ENCODE data around the gene NUDCD3.

NUDCD3 gene

DNA sequence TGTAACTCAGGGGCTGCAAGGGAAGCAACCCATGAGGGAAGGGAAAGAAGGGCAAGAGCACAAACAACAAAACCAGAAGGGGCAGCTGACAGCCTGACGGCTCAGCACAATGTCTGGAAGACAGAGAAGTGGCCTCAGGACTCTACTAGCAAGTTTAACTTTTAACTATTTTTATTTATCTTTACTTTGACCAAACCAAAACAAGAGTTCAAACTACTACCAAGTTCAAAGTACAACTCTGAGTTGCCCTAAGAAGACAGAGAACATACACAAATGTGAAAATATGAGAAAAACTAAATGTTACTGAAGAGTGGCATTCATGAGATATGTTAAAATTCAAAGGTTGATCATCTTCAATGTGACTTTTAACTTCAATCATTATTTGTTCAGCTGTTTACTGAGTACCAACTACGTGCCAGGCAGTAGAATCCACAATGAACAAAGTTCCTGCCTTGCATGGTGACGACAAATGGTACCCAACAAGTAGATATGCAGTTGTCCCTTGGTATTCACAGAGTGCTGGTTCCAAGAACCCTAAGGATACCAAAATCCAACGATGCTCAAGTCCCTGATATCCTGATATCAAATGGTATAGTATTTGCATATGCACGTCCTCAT, 19.7 kb downstream of the NUDCD3 start:
- Mint-ChIP-seq H3K27me3 (ENCODE audit: low read depth) (no peaks in the 10 kb centered on the region), H3K4me1 (peaks cover 24% of the 10 kb centered on the region), H3K36me3 (ENCODE audit: low read depth) (peaks cover 63% of the 10 kb centered on the region), H3K4me3 (no peak overlapping the region), H3K27ac (peak overlapping the region; percentile 19 to 63 (median 52)), H3K9me3 (no peaks in the 10 kb centered on the region)
- no peak for TF ChIP-seq CTCF (IDR thresholded peaks at IDR 0.05; ENCODE audit: unreplicated experiment in 3 of 3)

DNA sequence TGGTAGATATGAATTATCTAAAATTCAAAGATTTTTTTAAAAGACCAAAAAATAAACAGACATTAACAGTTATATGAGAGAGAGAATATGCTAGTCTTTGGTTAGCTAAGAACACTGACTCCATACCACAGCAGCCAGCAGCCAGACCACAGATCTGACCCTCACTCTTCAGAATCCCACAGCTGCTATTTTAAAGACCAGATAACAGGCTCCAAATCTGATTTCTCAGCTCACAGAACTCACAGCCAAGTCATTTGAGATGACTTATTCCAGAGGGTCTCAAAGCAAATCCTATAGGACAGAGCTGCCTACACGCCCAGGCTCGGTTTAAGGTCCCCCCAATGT, 20.4 kb downstream of the NUDCD3 start:
- Mint-ChIP-seq H3K27me3 (ENCODE audit: low read depth) (no peaks in the 10 kb centered on the region), H3K4me1 (peaks cover 24% of the 10 kb centered on the region), H3K4me3 (no peak overlapping the region), H3K36me3 (ENCODE audit: low read depth) (peaks cover 63% of the 10 kb centered on the region), H3K27ac (peak overlapping the region; percentile 19 to 63 (median 52)), H3K9me3 (no peaks in the 10 kb centered on the region)
- no peak for TF ChIP-seq CTCF (IDR thresholded peaks at IDR 0.05; ENCODE audit: unreplicated experiment in 3 of 3)

GRCh38 chr7:44469461-44470134, 20.9 kb downstream of the NUDCD3 start:
- Mint-ChIP-seq H3K4me1 (peaks cover 24% of the 10 kb centered on the region), H3K27me3 (ENCODE audit: low read depth) (no peaks in the 10 kb centered on the region), H3K27ac (peak overlapping the region; percentile 19 to 63 (median 52)), H3K36me3 (ENCODE audit: low read depth) (peaks cover 63% of the 10 kb centered on the region), H3K9me3 (no peaks in the 10 kb centered on the region), H3K4me3 (no peak overlapping the region)
- no peak for TF ChIP-seq CTCF (IDR thresholded peaks at IDR 0.05; ENCODE audit: unreplicated experiment in 3 of 3)

DNA sequence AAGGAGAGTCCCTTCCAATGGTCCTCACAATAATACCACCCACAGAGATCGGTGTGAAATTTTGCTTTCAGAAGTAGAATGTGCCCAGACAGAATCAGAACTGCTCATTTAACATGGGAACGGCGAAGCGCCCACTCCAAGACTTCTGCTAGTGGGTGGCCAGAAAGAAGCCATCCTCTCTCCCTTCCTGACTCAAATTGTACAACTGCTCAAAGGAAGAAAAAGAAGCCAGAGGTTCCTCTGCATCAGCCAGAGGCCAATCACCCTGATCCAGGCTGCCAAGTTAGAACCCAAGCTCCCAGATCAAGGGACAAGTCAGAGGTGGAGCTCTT, 23.3 kb downstream of the NUDCD3 start:
- Mint-ChIP-seq H3K27me3 (ENCODE audit: low read depth) (no peaks in the 10 kb centered on the region), H3K36me3 (ENCODE audit: low read depth) (peaks cover 52% of the 10 kb centered on the region), H3K4me3 (no peak overlapping the region), H3K4me1 (peaks cover 19% of the 10 kb centered on the region), H3K9me3 (no peaks in the 10 kb centered on the region), H3K27ac (no peak overlapping the region)
- no peak for TF ChIP-seq CTCF (IDR thresholded peaks at IDR 0.05; ENCODE audit: unreplicated experiment in 3 of 3)

- no peak for TF ChIP-seq CTCF (IDR thresholded peaks at IDR 0.05; ENCODE audit: unreplicated experiment in 3 of 3)
- no peaks in the 10 kb centered on the region for H3K27me3 Mint-ChIP-seq (ENCODE audit: low read depth)
- no peak overlapping the region for H3K27ac Mint-ChIP-seq
- no peaks in the 10 kb centered on the region for H3K9me3 Mint-ChIP-seq
- H3K4me3 Mint-ChIP-seq = no peak overlapping the region
- peaks cover 20% of the 10 kb centered on the region for H3K4me1 Mint-ChIP-seq
- H3K36me3 Mint-ChIP-seq (ENCODE audit: low read depth) = peaks cover 52% of the 10 kb centered on the region
Observed at GRCh38 chr7:44466300-44467216, 23.9 kb downstream of the NUDCD3 start.

All from nephron (organoid).